NCI-H2196 (cell line): ENCODE data around the gene SLC16A14.
A peak's percentile ranks its signal among the peaks of the same experiment; 100 is the strongest.
"Not testable (repeated sequence)": the region's sequence is repeated elsewhere in the genome, so short reads cannot be mapped to it uniquely, and the experiment has no call there.

Experiments
- DNase-seq: peaks from one replicate; lab custom pipeline; 2025; ENCODE audit not compliant: unreplicated experiment; lab: John Stamatoyannopoulos, UW

SLC16A14 gene, protein sequence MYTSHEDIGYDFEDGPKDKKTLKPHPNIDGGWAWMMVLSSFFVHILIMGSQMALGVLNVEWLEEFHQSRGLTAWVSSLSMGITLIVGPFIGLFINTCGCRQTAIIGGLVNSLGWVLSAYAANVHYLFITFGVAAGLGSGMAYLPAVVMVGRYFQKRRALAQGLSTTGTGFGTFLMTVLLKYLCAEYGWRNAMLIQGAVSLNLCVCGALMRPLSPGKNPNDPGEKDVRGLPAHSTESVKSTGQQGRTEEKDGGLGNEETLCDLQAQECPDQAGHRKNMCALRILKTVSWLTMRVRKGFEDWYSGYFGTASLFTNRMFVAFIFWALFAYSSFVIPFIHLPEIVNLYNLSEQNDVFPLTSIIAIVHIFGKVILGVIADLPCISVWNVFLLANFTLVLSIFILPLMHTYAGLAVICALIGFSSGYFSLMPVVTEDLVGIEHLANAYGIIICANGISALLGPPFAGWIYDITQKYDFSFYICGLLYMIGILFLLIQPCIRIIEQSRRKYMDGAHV

DNA sequence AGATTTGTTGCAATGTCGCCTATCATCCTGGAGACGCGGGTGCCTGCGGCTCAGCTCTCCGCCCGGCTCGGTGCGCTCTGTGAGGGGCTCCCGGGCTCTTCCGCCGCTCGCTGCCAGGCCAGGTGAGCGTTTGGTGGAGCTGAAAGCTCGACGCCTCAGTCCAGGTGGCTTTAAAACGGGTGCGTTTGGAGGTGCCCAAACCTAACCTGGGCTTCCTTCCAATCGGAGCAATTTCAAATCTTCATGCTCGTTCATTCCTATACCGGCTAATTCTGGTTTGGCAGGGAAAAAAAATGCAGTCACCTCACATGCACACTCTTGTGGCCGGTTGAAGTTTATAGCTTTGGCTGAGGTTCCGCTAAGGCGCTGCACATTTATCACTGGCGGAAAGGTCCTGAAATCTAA is at the start of gene SLC16A14:
SLC16A14 (minus strand) TSS at position 274 of the 405 bp plus-strand sequence. CDS start 9,572 bp downstream, outside the sequence.
- peak; percentile 66 for DNase-seq

DNA sequence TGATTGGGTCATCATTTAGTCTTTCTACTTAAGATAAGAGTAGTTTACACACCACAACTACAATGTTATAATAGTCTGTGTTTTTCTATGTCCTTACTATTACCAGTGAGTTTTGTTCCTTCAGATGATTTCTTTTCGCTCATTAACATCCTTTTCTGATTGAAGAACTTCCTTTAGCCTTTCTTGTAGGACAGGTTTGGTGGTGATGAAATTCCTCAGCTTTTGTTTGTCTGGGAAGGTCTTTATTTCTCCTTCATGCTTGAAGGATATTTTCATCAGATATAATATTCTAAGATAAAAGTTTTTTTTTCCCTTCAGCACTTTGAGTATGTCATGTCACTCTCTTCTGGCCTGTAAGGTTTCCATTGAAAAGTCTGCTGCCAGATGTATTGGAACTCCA is 38.0 kb upstream of the SLC16A14 start:
- no peak for DNase-seq

DNA sequence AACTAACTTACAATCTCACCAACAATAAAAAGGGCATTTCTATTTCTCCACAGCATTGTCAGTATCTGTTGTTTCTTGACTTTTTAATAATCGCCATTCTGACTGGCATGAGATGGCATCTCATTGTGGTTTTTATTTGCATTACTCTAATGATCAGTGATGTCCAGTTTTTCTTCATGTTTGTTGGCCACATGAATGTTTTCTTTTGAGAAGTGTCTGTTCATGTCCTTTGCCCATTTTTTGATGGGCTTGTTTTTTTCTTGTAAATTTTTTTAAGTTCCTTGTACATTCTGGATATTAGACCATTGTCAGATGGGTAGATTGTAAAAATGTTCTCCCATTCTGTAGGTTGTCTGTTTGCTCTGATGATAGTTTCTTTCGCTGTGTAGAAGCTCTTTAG is 33.2 kb upstream of the SLC16A14 start:
- not testable (repeated sequence) for DNase-seq

DNA sequence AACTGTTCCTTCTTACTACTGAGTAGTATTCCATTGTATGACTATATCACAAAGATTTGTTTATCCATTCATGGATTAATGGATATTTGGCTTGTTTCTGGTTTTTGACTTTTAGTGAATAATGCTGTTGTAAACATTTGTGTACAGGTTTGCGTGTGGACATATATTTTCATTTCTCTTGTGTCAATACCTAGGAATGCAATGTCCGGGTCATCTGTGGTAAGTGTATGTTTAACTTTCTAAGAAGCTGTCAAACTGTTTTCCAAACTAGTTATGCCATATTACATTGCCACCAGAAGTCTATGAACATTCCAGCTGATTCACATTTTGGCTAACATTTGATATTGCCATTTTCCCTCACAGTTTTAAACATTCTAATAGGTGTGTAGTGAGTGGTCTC is 29.1 kb upstream of the SLC16A14 start:
- DNase-seq = no peak

DNA sequence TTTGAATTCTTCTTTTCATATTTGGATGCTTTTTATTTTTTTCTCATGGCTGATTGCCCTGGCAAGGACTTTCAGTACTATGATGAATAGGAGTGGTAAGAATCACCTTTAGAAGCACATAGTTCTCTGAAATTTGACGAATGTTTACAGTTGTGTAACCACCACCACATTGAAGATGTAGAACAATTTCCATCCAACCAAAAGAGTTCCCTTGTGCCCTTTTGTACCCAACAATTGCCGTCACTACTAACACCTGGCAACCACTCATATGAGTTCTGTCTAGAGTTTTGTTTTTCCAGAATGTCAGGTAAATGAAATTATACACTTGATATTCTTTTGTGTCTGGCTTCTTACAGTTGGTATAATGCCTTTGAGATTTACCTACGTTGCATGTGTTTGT is 28.7 kb upstream of the SLC16A14 start:
- DNase-seq = no peak

DNA sequence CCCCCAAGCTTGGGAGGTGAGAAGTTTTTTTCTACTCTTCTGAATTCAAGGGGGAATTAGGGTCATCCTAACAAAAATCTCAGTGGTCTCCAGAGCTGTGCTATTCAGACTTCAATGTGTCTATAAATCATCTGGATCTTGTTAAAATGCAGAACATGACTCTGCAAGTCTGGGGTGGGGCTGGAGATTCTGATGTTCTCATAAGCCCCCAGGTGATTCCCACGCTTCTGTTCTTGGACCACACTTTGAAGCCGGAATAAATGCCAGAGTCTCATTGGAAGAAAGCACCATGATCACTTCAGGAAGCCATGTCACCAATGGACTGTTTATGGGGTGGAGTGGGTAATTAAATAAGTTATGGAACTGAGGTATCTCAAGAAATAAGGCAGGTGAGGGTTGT is 22.2 kb upstream of the SLC16A14 start:
- DNase-seq = no peak

DNA sequence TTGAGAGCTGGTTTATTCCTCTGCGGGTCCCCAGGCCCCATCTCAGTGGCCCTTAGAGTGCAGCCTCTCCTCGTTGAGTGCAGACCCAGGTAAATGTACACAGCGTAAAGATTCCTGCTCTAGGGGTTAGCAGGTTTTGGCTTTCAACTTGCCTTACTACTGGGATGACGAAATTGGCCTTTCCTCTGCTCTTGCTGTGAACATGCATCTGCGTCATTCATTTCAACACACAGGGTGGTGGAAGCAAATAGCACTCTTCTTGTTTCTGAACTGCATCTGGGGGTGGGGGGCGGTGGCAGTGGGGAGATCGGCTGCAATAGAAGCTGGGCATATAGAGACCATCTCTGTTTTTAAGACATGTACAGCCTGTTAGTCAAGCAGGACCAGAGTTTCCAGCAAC is 16.5 kb upstream of the SLC16A14 start:
- no peak for DNase-seq

DNA sequence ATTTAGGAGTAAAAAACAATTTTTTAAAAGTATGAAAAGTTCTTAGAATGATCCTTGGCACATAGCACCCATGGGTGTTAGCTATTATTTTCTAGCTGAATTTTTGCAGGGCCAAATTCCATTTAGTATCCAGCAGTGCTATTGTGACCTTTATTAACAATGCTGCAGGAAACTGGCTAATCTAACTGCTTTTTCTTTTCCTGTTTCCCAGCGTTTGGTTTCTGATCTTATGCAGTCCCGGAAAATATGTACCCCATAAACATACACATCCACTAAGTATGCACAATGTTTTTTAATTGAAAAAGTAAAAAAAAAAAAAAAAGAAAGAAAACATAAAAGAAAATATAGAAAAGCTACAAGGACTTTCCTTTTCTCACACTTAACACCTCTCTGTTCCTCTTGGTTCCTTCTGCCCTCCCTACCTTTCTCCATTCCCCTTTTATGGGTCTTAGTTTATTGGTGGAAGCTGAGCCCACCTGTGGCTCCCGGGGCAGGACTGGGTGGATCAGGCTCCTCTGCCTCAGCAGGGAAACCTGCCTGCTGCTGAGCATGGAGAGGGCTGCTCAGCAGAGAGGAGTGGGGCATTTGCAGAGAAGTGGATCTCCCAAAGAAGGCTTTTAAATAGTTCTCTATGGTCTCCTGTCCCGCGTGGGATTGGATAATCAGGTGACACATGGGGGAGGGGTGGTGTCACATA is 9.3 kb upstream of the SLC16A14 start:
- no peak for DNase-seq

DNA sequence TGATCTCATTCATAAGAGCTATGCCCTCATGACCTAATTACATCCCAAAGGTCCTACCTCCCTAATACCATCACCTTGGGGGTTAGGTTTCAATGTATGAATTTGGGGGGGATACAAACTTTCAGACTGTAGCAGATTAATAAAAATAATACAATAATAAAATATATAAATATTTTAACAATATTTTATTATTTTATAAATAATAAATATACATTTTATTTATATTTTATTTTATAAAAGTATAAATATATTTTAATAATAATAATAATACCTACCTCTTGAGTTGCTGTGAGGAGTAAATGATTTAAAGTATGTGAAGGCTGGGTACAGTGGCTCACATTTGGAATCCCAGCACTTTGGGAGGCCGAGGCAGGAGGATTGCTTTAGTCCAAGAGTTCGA is 8.1 kb upstream of the SLC16A14 start:
- DNase-seq = no peak

DNA sequence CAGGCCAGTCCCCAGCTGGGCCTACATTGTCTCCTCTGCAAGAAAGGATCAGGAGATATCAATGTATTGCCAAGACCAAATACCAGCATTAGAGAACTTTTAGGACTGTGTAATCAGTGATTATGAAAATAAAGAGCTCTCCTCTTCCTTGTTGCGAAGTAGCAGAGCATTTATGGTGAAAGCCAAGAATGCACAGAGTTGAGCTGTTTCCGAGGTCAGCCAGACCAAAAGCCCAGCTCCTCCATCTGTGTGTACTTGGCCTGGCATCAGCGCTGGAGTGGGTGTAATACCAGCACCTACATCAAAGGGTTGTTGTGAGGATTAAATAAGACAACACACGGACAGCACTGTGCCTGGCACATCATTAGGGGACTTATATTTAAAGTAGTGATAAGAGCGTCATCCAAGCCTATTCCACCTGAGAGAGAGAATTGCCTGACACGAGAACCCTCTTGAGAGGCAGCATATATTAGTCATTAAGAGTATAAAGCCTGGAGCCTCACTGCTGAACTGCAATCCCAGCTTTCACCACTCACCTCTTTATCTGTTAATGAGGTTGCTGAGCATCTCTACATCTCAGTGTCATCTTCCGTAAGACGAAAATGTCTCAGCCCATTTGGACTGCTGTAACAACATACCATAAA is 7.4 kb upstream of the SLC16A14 start:
- no peak for DNase-seq

DNA sequence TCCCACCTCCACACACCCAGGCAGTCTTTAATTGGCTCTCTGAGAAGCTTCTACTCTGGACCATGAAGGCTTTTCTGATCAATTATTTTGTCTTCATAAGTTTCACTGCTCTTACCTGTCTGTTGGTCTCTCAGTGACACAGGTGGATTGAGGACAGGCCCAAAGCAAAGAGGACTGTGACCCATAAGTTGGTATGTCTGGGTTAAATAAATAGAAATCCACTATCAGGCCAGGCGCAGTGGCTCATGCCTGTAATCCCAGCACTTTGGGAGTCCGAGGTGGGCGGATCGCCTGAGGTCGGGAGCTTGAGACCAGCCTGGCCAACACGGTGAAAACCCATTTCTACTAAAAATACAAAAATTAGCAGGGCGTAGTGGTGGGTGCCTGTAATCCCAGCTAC is 2.7 kb upstream of the SLC16A14 start:
- DNase-seq = no peak

DNA sequence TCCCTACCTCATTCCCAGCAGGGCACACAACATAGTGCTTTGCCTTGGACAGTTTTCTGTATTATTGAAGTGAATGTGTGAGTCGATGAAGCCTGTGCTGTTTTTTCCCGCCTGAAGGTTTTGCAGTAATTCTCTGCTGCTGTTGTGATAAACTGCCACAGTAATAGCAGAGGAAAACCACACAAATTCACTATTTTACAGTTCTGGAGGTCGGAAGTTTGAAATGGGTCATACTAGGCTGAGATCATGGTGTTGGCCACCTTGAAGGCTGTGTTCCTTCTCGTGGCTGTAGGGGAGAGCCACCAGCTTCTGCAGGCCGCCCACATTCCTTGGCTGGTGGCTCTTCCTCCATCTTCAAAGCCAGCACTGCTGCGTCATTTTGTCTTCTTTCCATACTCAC is 678 bp upstream of the SLC16A14 start:
- no peak for DNase-seq

DNA sequence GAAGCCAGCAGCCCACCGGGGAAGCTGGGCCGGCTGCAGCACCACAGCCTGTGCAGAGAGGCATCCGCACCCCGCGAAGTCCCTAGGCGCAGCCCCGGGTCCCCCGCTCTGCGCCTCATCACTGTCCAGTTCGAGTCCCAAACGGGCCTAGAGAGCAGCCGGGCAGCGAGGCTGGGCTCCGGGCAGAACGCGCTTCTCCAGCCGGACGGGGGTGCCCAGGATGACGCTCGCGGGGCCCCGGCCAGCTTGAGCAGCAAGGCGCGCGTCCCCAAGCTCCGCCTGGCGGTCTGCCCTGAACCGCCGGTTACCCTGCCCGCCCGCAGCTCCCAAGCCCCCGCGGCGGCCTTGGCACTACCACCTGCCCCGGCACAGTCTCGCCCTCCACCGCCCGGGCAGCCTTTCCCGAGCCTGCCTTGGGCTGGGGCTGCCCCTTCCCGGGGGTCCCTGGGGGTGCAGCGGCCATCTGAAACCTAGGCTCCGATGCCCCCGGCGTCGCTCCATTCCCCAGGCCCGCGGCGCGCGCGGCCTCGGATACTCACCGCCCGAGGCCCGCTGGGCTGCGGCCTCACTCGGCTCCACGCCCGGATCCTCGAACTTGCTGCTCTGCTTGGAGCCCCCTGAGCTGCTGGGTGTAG is 591 bp downstream of the SLC16A14 start:
- peak; percentile 38 for DNase-seq

DNA sequence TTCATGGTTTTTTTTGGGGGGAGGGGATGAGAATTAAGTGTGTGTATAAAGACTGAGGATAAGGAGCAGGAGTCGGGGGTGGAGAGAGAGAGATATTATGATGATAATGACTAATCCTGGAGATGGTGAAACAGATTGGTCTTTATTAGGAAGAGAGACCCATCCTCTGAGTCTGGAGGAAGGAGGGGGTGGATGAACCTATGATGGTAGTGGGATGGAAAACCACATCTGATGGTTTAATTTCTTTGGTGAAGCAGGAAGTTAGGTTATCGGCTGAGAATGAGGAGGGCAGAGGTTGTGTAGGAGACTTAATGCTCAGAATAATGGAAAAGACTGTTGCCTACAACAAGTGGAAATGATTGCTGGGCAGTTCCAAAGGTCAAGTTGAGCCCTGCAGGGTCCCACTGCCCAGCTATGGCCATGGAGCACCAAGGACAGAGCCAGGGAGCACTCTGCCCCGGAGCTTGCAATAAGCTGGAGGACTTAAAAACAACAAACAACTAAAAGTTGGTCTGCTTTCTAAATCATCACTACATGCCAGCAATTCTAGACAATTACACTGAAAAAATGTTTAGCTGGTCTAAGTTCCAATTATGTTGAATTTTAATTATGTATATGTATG is 7.9 kb downstream of the SLC16A14 start:
- DNase-seq = no peak

DNA sequence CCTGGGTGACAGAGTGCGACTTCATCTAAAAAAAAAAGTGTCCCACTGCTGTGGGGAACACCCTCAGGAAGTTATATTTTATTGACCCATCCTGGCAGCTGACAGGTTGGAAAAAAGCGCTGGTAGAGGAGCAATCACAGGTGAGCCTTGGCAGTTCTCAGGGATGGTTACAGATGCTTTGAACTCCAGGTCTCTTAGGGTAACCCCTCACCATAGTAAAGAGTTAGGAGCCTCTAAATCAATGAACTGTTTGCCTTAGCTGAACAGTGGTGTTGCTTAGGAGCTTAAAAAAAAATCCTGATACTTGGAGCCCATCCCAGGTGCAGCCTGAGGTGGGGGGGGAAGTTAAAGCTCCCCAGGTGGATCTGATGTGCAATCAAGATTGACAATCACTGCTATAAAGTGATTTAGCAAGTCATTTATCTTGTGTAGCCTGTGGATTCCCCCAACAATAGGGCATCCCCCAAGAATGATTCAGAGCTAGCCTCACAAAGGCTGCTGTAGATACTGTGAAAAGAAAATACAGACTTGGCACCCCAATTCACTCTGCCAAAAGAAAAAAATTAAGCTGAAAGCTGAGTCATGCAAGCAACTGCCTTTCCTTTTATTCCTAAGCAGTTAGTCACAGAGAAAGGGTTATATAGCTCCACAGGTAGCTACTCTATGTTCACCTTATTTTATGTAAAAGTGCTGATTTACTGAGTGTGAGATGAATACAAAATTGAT is 14.8 kb downstream of the SLC16A14 start:
- DNase-seq = no peak

DNA sequence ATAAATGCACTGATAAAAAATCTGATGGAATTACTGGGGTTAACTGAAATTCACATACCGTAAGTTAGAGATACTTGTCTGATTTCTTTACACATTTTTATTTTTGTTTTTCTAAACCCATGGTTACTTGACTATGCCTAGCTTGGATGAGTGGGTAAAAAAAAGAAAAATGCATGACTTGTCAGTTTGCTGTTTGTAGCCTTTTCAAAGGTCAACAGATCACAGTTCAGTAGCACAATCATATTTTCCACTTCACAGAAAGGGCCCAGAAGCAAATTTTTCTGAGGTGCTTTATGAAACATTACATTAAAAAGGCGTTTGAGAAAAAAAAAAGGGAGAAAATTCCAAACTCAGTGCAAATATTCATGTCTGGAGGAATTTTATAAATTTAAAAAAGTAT is 16.4 kb downstream of the SLC16A14 start:
- DNase-seq = no peak

DNA sequence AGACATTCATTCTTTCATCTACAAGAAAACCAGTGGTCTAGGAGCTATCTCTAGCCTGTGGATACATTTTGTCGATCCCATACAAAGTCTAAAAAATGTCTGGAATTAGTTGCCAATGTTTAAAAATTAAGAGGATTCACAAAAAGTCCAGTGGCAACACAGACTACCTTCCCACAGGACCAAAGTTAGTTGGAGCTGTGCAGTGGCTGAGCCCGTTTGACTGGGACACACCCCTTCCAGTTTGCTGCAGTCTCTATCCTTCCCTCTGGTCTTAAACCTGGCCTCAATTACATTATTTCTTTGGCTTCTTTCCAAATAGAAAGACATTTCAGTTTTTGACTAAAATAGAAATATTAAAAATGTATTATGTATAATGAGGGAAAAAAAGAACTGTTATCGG is 18.6 kb downstream of the SLC16A14 start:
- no peak for DNase-seq

DNA sequence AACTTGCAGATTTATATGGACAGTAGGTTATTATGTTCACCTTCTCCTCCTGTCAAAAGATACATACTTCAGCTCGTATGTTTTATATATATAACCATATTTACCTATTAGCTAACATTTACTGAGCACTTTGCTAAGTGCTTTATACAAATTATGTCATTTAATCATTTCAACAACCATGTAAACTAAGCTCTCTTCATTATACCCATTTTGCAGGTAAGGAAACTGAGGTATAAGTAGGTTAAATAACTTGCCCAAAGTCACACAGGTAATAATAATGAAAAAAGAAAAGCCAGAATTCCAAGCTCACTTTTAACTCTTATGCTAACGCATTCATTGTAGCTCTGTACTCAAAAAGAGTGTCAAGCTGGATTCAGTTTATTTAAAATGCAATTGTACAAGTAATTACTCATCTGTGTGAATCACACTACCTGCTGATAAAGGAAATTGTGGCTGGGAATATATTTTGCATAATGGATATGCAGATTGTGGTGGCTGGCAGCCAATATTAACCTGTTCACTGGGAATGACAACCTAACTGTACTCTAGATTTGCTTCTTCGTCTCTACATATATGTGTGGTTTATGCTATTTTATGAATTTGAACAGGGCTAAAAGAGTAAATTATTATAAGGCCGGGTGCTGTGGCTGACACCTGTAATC is 20.6 kb downstream of the SLC16A14 start:
- DNase-seq = no peak

DNA sequence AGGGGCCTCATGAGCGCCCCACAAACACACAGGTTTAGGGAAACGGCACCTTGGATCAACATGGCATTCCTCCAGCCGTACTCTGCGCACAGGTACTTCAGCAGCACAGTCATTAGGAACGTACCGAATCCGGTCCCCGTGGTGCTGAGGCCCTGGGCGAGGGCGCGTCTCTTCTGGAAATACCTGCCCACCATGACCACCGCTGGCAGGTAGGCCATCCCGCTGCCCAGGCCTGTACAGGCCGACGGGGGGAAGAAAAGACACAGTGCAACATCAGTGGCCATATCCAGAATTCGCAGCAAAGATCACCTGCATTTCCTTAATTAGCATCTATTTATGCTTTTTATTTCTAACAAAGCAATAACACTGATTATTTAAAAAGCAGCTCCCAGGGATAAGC is 22.2 kb downstream of the SLC16A14 start:
- DNase-seq = no peak

DNA sequence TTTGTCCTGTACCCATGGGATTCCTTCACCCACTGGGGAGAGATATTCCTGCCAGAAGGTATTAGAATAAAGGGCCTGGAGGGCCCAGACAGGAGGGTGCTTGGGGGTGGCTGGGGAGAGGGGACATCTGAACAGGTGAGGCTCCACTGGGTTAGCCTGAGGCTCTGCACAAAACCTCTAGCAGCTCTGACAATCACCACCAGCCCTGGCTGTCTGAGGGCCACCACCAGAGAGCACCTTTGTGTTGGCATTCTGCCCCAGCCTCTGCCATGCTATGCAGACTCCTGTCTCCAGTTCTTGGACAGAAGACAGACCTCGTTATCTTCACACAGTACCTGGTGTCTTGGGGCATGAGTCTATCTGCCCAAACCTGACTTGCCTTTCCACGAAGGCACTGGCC is 25.3 kb downstream of the SLC16A14 start:
- peak; percentile 14 for DNase-seq
